Measurements from ENCODE around the gene F2RL3. TPM values are rescaled to one million over a fixed set of nuclear protein-coding genes. Genes with fewer than 3 reads are reported as not detected.

Gene F2RL3
- total RNA-seq, 4 donors from 2014 or later = 2.2 to 9.4 (median 6.3) TPM

DNA sequence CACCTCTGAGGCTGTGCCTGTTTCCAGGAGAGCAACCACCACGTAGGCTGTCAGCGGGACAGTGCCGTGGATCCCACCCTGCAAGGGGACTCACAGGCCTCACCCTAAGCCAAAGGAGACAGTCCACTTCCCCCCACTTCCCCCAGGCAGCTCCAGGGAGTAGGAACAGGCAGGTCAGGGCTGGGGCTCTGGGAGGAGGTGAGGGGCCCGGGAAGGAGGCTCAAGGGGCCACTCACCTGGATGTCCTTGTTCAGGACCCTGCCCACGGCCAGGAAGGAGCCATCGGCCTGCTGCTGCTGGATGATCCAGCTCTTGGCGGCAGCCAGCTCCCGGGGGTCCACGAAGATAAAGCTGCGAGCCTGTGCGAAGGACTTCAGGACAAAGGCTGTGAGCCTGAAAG, 25.6 kb downstream of the F2RL3 start:
- Histone ChIP-seq H3K4me3 (no peak overlapping the region), H3K36me3 (no peaks in the 10 kb centered on the region), H3K27me3 (peaks cover 0 to 4% (median 0%) of the 10 kb centered on the region in 3 donors), H3K27ac (no peak overlapping the region), H3K4me1 (no peaks in the 10 kb centered on the region), H3K9me3 (peaks cover 0 to 10% (median 3%) of the 10 kb centered on the region in 3 donors)
- no peak for TF ChIP-seq POLR2A (IDR thresholded peaks at IDR 0.05)
- TF ChIP-seq, protein P1, sequence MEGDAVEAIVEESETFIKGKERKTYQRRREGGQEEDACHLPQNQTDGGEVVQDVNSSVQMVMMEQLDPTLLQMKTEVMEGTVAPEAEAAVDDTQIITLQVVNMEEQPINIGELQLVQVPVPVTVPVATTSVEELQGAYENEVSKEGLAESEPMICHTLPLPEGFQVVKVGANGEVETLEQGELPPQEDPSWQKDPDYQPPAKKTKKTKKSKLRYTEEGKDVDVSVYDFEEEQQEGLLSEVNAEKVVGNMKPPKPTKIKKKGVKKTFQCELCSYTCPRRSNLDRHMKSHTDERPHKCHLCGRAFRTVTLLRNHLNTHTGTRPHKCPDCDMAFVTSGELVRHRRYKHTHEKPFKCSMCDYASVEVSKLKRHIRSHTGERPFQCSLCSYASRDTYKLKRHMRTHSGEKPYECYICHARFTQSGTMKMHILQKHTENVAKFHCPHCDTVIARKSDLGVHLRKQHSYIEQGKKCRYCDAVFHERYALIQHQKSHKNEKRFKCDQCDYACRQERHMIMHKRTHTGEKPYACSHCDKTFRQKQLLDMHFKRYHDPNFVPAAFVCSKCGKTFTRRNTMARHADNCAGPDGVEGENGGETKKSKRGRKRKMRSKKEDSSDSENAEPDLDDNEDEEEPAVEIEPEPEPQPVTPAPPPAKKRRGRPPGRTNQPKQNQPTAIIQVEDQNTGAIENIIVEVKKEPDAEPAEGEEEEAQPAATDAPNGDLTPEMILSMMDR (IDR thresholded peaks at IDR 0.05 in 4 of 5, conservative IDR thresholded peaks at IDR 0.05 in 1 of 5) = no peak
- intact Hi-C loops (cut with DNase I; ENCODE audit: low total_unique reads) = no loop called here
- in situ Hi-C loops (cut with MboI; ENCODE audit: low sequenced_read_pairs in 4 of 4) = no loop called here
- DNase-seq (no peak), ATAC-seq (no peak)

DNA sequence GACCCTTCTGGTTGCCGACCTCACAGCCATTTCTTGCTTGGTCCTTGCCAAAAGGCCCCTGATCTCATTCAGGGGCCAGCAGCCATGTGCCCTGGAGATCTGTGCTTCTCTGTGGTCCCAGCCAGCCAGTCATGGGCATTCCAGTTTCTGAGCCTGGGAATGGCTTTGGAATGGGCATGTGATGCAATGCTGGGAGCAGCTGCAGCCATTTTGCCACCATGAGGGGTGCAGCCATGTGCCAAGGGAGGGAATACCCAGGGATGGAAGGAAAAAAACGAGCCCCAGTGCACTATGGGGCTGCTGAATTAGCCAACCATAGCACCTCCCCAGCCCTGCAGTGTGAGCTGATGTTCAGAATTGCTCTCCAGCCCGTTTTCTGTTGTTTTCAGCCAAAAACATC, 26.3 kb downstream of the F2RL3 start:
- no peaks in the 10 kb centered on the region for H3K4me1 ChIP-seq
- no peak overlapping the region for H3K4me3 ChIP-seq
- DNase-seq (no peak), ATAC-seq (no peak)
- H3K36me3 ChIP-seq = no peaks in the 10 kb centered on the region
- H3K9me3 ChIP-seq = peaks cover 0 to 10% (median 3%) of the 10 kb centered on the region in 3 donors
- no peak for TF ChIP-seq POLR2A (IDR thresholded peaks at IDR 0.05)
- TF ChIP-seq, protein P1 (IDR thresholded peaks at IDR 0.05 in 4 of 5, conservative IDR thresholded peaks at IDR 0.05 in 1 of 5) = no peak
- no peak overlapping the region for H3K27ac ChIP-seq
- H3K27me3 ChIP-seq = peaks cover 0 to 4% (median 0%) of the 10 kb centered on the region in 3 donors
- in situ Hi-C loops (cut with MboI; ENCODE audit: low sequenced_read_pairs in 4 of 4) (no loop called here), intact Hi-C loops (cut with DNase I; ENCODE audit: low total_unique reads) (no loop called here)

DNA sequence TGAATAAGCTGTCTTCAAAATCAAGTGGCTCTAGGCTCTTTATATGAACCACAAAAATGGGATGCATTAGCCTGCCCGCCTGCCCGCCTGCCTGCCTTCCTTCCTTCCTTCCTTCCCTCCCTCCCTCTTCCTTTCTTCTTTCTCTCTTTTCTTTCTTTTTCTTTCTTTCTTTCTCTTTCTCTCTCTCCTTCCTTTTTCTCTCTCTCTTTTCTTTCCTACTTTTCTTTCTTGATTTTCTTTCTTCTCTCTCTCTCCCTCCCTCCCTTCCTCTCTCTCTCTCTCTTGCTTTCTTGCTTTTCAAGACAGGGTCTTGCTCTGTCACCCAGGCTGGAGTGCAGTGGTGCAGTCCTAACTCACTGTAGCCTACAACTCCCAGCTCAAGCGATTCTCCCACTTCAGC, 26.9 kb downstream of the F2RL3 start:
- DNase-seq (no peak), ATAC-seq (no peak)
- in situ Hi-C loops (cut with MboI; ENCODE audit: low sequenced_read_pairs in 4 of 4) (no loop called here), intact Hi-C loops (cut with DNase I; ENCODE audit: low total_unique reads) (no loop called here)
- Histone ChIP-seq H3K4me1 (no peaks in the 10 kb centered on the region), H3K4me3 (no peak overlapping the region), H3K27me3 (peaks cover 0 to 4% (median 0%) of the 10 kb centered on the region in 3 donors), H3K36me3 (no peaks in the 10 kb centered on the region), H3K9me3 (peaks cover 0 to 10% (median 3%) of the 10 kb centered on the region in 3 donors), H3K27ac (no peak overlapping the region)
- TF ChIP-seq POLR2A (IDR thresholded peaks at IDR 0.05) = no peak
- TF ChIP-seq, protein P1 (IDR thresholded peaks at IDR 0.05 in 4 of 5, conservative IDR thresholded peaks at IDR 0.05 in 1 of 5) = no peak

DNA sequence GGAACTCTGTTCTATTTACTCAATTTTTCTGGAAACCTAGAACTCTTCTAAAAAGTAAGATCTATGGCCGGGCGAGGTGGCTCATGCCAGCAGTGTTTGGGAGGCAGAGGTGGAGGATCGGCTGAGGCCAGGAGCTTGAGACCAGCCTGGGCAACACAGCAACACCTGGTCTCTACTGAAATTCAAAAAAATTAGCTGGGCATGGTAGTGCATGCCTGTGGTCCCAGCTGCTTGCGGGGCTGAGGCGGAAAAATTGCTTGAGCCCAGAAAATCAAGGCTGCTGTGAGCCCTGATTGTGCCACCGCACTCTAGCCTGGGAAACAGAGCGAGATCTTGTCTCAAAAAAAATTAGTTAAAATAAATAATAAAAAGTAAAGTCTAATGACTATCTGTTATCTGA, 28.6 kb downstream of the F2RL3 start:
- Histone ChIP-seq H3K4me1 (no peaks in the 10 kb centered on the region), H3K4me3 (no peak overlapping the region), H3K9me3 (peaks cover 0 to 10% (median 3%) of the 10 kb centered on the region in 3 donors), H3K27ac (no peak overlapping the region), H3K36me3 (no peaks in the 10 kb centered on the region), H3K27me3 (peaks cover 0 to 4% (median 0%) of the 10 kb centered on the region in 3 donors)
- ATAC-seq (no peak), DNase-seq (no peak)
- TF ChIP-seq POLR2A (IDR thresholded peaks at IDR 0.05) = no peak
- TF ChIP-seq, protein P1 (IDR thresholded peaks at IDR 0.05 in 4 of 5, conservative IDR thresholded peaks at IDR 0.05 in 1 of 5) = no peak
- intact Hi-C loops (cut with DNase I; ENCODE audit: low total_unique reads) (no loop called here), in situ Hi-C loops (cut with MboI; ENCODE audit: low sequenced_read_pairs in 4 of 4) (no loop called here)

DNA sequence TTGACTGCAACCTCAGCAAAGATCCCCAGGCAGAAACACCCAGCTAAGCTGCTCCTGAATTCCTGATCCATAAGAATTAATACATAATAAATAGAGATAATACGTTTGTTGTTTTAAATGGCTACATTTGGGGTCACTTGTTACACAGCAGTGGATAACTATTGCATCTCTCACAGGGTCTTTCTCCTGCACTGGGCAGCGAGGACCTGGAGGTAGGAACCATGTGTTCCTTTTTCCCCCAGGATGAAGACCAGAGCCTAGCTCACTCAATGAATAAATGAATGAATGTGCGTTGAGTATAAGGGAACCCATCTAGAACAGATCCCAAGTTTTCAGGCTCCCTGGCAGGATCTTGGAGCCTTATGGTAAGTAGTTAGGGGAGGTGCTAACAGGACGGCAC, 30.7 kb downstream of the F2RL3 start:
- Histone ChIP-seq H3K27ac (no peak overlapping the region), H3K4me1 (no peaks in the 10 kb centered on the region), H3K4me3 (no peak overlapping the region), H3K36me3 (no peaks in the 10 kb centered on the region), H3K9me3 (peaks cover 0 to 6% (median 0%) of the 10 kb centered on the region in 3 donors), H3K27me3 (peaks cover 0 to 4% (median 0%) of the 10 kb centered on the region in 3 donors)
- intact Hi-C loops (cut with DNase I; ENCODE audit: low total_unique reads) = no loop called here
- DNase-seq (no peak), ATAC-seq (no peak)
- in situ Hi-C loops (cut with MboI; ENCODE audit: low sequenced_read_pairs in 4 of 4) = no loop called here
- TF ChIP-seq, protein P1 (IDR thresholded peaks at IDR 0.05 in 4 of 5, conservative IDR thresholded peaks at IDR 0.05 in 1 of 5) = no peak
